ENCODE measurements around the gene FAM229B. TPM values are rescaled to one million over a fixed set of nuclear protein-coding genes. Genes with fewer than 3 reads are reported as not detected.

FAM229B gene
- total RNA-seq, 2 donors from 2014 or later: 21.0 to 24.3 TPM

DNA sequence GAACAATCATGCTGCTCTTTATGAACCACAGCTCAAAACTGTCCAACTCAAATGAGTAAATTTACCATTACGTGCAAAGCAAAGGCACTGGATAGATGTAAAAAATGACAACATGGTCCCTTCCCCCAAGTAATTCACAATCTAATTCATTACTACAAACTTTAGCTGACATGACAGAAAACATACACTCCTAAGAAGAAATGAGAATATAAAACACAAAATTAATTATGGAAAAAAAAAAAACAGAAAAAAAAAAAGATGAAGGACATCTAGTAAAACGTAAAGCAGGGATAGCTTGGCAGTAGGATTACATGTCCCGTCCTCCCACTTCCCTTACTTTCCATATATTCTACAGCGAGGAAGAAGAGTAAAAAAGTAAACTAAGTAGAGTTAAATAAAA lies 5.8 kb upstream of the FAM229B start:
- WGBS, 2 experiments (ENCODE audit: insufficient coverage in 1 of 2, insufficient read length in 1 of 2): 100% methylated on average over 2 of the region's 4 CpGs; no CpG with 5 or more reads in 1 of the 2 experiments
- no peaks in the 10 kb centered on the region for H3K27me3 Mint-ChIP-seq (ENCODE audit: insufficient read depth)
- peaks cover 3% of the 10 kb centered on the region for H3K4me1 Mint-ChIP-seq
- H3K4me3 Mint-ChIP-seq: no peak overlapping the region
- no peaks in the 10 kb centered on the region for H3K9me3 Mint-ChIP-seq
- no peak overlapping the region for H3K27ac Mint-ChIP-seq
- no peak for DNase-seq
- TF ChIP-seq, protein P1, sequence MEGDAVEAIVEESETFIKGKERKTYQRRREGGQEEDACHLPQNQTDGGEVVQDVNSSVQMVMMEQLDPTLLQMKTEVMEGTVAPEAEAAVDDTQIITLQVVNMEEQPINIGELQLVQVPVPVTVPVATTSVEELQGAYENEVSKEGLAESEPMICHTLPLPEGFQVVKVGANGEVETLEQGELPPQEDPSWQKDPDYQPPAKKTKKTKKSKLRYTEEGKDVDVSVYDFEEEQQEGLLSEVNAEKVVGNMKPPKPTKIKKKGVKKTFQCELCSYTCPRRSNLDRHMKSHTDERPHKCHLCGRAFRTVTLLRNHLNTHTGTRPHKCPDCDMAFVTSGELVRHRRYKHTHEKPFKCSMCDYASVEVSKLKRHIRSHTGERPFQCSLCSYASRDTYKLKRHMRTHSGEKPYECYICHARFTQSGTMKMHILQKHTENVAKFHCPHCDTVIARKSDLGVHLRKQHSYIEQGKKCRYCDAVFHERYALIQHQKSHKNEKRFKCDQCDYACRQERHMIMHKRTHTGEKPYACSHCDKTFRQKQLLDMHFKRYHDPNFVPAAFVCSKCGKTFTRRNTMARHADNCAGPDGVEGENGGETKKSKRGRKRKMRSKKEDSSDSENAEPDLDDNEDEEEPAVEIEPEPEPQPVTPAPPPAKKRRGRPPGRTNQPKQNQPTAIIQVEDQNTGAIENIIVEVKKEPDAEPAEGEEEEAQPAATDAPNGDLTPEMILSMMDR (conservative IDR thresholded peaks at IDR 0.05): no peak
- H3K36me3 ChIP-seq (ENCODE audit: control insufficient read depth, insufficient read depth, low read length): peaks cover 65% of the 10 kb centered on the region
- H3K36me3 Mint-ChIP-seq (ENCODE audit: low read depth): peaks cover 54% of the 10 kb centered on the region
- H3K9me3 ChIP-seq (ENCODE audit: control insufficient read depth, low read length): no peaks in the 10 kb centered on the region
- H3K4me1 ChIP-seq (ENCODE audit: control insufficient read depth, insufficient read depth, low read length): no peaks in the 10 kb centered on the region
- no peaks in the 10 kb centered on the region for H3K27me3 ChIP-seq (ENCODE audit: control insufficient read depth, insufficient read depth, low read length, poor library complexity, severe bottlenecking)
- no peak overlapping the region for H3K4me3 ChIP-seq (ENCODE audit: low read length)
- no peak overlapping the region for H3K27ac ChIP-seq (ENCODE audit: low read depth, low read length)
- no peak overlapping the region for H3K9ac ChIP-seq (ENCODE audit: extremely low read depth, low read length, poor library complexity, severe bottlenecking)

DNA sequence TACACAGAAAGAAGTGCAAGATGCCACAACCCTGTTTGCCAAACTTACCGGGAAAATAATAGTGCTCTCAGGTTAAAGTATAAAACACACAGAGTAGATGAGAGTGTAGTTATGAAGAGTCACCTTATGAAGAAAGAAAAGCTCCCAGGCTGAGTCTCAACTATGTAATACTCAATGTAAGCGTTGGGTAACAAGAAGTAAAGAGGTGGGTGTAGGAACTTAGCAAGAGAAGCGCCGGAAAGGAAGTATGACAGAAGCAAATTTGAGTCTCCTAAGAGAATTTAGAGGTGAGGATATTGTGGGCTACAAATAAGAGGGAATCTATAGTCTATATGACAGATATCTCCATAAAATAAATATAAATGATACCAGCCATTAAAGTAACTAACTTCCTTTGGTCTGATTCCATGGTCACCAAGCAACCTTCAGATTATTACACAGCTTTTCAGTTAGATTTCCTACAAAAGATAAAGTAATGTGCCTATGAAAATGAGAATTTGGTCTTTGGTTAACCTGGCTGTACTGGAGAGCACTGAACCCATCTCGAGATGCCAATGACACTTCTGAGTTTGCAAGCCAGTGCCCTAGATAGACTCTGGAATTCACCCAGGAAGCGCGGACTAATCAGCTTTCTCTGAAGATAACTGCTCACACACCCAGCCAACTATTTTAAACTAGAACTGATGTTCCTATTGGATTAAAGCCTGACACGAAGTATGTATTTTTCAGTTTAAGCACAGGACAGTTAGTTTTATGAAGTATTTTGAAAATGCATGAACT lies 1.9 kb upstream of the FAM229B start:
- Histone ChIP-seq H3K9ac (ENCODE audit: extremely low read depth, low read length, poor library complexity, severe bottlenecking) (no peak overlapping the region), H3K27ac (ENCODE audit: low read depth, low read length) (no peak overlapping the region), H3K36me3 (ENCODE audit: control insufficient read depth, insufficient read depth, low read length) (peaks cover 30% of the 10 kb centered on the region), H3K4me1 (ENCODE audit: control insufficient read depth, insufficient read depth, low read length) (no peaks in the 10 kb centered on the region), H3K27me3 (ENCODE audit: control insufficient read depth, insufficient read depth, low read length, poor library complexity, severe bottlenecking) (peaks cover 9% of the 10 kb centered on the region), H3K4me3 (ENCODE audit: low read length) (peak overlapping the region; percentile 94), H3K9me3 (ENCODE audit: control insufficient read depth, low read length) (no peaks in the 10 kb centered on the region)
- peak overlapping the region; percentile 45 for H3K4me3 Mint-ChIP-seq
- H3K4me1 Mint-ChIP-seq: peaks cover 3% of the 10 kb centered on the region
- no peak for DNase-seq
- TF ChIP-seq, protein P1 (conservative IDR thresholded peaks at IDR 0.05): no peak
- no peaks in the 10 kb centered on the region for H3K27me3 Mint-ChIP-seq (ENCODE audit: insufficient read depth)
- peaks cover 36% of the 10 kb centered on the region for H3K36me3 Mint-ChIP-seq (ENCODE audit: low read depth)
- WGBS, 2 experiments (ENCODE audit: insufficient coverage in 1 of 2, insufficient read length in 1 of 2): 94 to 99% methylated on average over 7 to 8 of the region's 8 CpGs
- H3K9me3 Mint-ChIP-seq: no peaks in the 10 kb centered on the region
- H3K27ac Mint-ChIP-seq: no peak overlapping the region

DNA sequence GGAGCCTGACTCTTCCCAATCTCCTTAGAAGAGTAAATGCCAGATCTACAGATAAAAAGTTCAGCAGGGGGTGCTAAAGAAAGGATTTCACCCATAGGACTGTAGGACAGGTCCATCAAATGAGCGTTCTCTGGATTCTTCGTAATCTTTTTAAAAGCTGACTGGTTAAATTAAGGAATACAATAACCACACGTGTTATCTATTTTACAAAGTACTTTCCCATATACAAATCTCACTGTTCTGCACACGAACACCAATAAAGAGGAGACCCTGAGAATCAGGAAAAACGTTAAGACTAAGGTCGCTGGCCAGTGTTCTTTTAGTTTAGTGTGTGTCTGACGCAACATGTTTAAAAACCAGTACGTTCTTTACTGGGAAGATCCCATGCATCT lies 651 bp upstream of the FAM229B start:
- 1 to 4% methylated on average over 5 to 8 of the region's 8 CpGs for WGBS, 2 experiments (ENCODE audit: insufficient coverage in 1 of 2, insufficient read length in 1 of 2)
- H3K27me3 Mint-ChIP-seq (ENCODE audit: insufficient read depth): peaks cover 2% of the 10 kb centered on the region

More for the DNA sequence above, 651 bp upstream of the FAM229B start:
- H3K9ac ChIP-seq (ENCODE audit: extremely low read depth, low read length, poor library complexity, severe bottlenecking): peak overlapping the region; percentile 56
- Mint-ChIP-seq H3K9me3 (no peaks in the 10 kb centered on the region), H3K4me1 (peaks cover 3% of the 10 kb centered on the region), H3K36me3 (ENCODE audit: low read depth) (peaks cover 36% of the 10 kb centered on the region), H3K4me3 (no peak overlapping the region), H3K27ac (no peak overlapping the region)
- no peaks in the 10 kb centered on the region for H3K4me1 ChIP-seq (ENCODE audit: control insufficient read depth, insufficient read depth, low read length)
- peak overlapping the region; percentile 59 for H3K27ac ChIP-seq (ENCODE audit: low read depth, low read length)
- no peak for DNase-seq
- TF ChIP-seq, protein P1 (conservative IDR thresholded peaks at IDR 0.05): peak; percentile 18
- peaks cover 25% of the 10 kb centered on the region for H3K36me3 ChIP-seq (ENCODE audit: control insufficient read depth, insufficient read depth, low read length)
- H3K27me3 ChIP-seq (ENCODE audit: control insufficient read depth, insufficient read depth, low read length, poor library complexity, severe bottlenecking): peaks cover 13% of the 10 kb centered on the region
- no peaks in the 10 kb centered on the region for H3K9me3 ChIP-seq (ENCODE audit: control insufficient read depth, low read length)
- peak overlapping the region; percentile 94 for H3K4me3 ChIP-seq (ENCODE audit: low read length)
